ENCODE results near the gene AMDHD2.

GRCh38 chr16:2524339-2524938 lies 4.3 kb downstream of the AMDHD2 start:
- TF ChIP-seq POLR2AphosphoS5 (IDR thresholded peaks at IDR 0.05; ENCODE audit: low read depth, low read length) (no peak), USF2 (IDR thresholded peaks at IDR 0.05; ENCODE audit: low read length) (no peak), TEAD4 (IDR thresholded peaks at IDR 0.05; ENCODE audit: low read depth, low read length) (no peak), MAX (IDR thresholded peaks at IDR 0.05) (no peak), BACH1 (IDR thresholded peaks at IDR 0.05; ENCODE audit: low read length) (no peak), SRF (IDR thresholded peaks at IDR 0.05; ENCODE audit: low read depth, low read length) (no peak), POLR2A (IDR thresholded peaks at IDR 0.05; ENCODE audit: control extremely low read depth in 1 of 2, low read depth in 2 of 2, low read length in 2 of 2) (no peak), TAF1 (IDR thresholded peaks at IDR 0.05; ENCODE audit: low read depth, low read length) (no peak), EZH2 (IDR thresholded peaks at IDR 0.05; ENCODE audit: low read depth, low read length, severe bottlenecking) (no peak), SP2 (IDR thresholded peaks at IDR 0.05; ENCODE audit: low read length) (no peak), HDAC2 (IDR thresholded peaks at IDR 0.05; ENCODE audit: borderline replicate concordance in 1 of 2, low read depth in 2 of 2, low read length in 2 of 2) (no peak)

Measured in H1 (cell line).